SK-N-MC (cell line): ENCODE data around the gene LIN52.
A peak's percentile ranks its signal among the peaks of the same experiment; 100 is the strongest.

ENCODE experiments used
- DNase-seq: peaks from one replicate; pipeline ENCODE4 v3.0.0-alpha.2; 2011; ENCODE audit warnings: low read depth, low spot score
- H3K27ac ChIP-seq: fragments of 200-600 bp; sonication (generic); 2 replicates; pipeline ENCODE4 v1.5.1; 2016; ENCODE audit warnings: mixed run types
- H3K36me3 ChIP-seq: fragments of 200-600 bp; sonication (generic); 2 replicates; pipeline ENCODE4 v1.6.1; 2017; ENCODE audit warnings: antibody characterized with exemption, low read length, mixed read lengths; ENCODE audit not compliant: insufficient read depth
- H3K4me3 ChIP-seq: fragments of 200-600 bp; sonication (generic); 2 replicates; pipeline ENCODE4 v1.5.1; 2016
- H3K9ac ChIP-seq: fragments of 200-600 bp; sonication (generic); 2 replicates; pipeline ENCODE4 v1.8.0; 2017; ENCODE audit warnings: mixed run types, mixed read lengths; ENCODE audit not compliant: insufficient read length
- H3K9me3 ChIP-seq: fragments of 200-600 bp; sonication (generic); 2 replicates; pipeline ENCODE4 v1.6.1; 2017; ENCODE audit warnings: low read depth, mild to moderate bottlenecking, antibody characterized with exemption, low read length, moderate library complexity, mixed read lengths
- EZH2 ChIP-seq: fragments of 200-600 bp; sonication (generic); IDR thresholded peaks from one replicate; pipeline ENCODE4 v1.6.1; 2017; ENCODE audit warnings: antibody characterized with exemption
- FOXP2 ChIP-seq: optimal IDR thresholded peaks from 2 replicates; pipeline ENCODE3; 2011; ENCODE audit warnings: mild to moderate bottlenecking, moderate library complexity; ENCODE audit not compliant: insufficient read depth; ENCODE audit errors: extremely low read length, control extremely low read depth
- POLR2AphosphoS5 ChIP-seq: IDR thresholded peaks from 2 replicates; pipeline ENCODE4 v1.6.1; 2012; ENCODE audit warnings: mild to moderate bottlenecking, low read depth, low read length, borderline replicate concordance

Gene LIN52

GRCh38 chr14:74208642-74209041, 123.9 kb downstream of the LIN52 start:
- TF ChIP-seq EZH2 (no peak), POLR2AphosphoS5 (no peak), FOXP2 (no peak)
- no peak for DNase-seq
- Histone ChIP-seq H3K9me3 (no peaks in the 10 kb centered on the region), H3K9ac (no peak overlapping the region), H3K4me3 (no peak overlapping the region), H3K36me3 (no peaks in the 10 kb centered on the region), H3K27ac (no peak overlapping the region)

DNA sequence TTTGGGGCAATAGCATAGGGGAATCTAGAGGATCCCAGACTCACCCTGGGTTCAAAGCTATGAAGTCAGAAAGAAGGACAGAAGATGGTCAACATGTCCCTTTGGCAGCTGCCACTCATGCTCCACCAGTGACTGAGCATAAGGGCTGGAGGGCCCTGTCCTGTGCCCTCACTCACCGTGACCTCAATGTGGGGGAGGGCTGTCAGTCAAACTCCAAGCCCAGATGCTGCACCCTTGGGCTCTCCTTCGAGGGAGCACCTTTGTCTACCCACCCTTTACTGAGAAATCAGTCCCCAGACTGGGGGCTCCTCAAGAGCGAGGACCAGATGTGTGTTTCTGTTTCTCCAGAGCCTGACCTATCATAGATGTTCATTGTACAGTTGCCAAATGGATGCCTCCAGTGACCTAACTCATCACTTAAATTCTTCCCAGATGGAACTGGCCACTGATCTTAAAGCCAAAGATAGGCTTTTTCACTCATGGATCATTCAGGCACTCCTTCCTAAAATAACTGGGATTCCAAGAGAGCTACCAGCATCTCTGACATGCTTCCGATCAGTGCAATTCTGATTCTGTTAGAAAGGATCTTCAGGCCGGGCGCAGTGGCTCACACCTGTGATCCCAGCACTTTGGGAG, 127.3 kb downstream of the LIN52 start:
- TF ChIP-seq POLR2AphosphoS5 (no peak), FOXP2 (no peak), EZH2 (no peak)

DNA sequence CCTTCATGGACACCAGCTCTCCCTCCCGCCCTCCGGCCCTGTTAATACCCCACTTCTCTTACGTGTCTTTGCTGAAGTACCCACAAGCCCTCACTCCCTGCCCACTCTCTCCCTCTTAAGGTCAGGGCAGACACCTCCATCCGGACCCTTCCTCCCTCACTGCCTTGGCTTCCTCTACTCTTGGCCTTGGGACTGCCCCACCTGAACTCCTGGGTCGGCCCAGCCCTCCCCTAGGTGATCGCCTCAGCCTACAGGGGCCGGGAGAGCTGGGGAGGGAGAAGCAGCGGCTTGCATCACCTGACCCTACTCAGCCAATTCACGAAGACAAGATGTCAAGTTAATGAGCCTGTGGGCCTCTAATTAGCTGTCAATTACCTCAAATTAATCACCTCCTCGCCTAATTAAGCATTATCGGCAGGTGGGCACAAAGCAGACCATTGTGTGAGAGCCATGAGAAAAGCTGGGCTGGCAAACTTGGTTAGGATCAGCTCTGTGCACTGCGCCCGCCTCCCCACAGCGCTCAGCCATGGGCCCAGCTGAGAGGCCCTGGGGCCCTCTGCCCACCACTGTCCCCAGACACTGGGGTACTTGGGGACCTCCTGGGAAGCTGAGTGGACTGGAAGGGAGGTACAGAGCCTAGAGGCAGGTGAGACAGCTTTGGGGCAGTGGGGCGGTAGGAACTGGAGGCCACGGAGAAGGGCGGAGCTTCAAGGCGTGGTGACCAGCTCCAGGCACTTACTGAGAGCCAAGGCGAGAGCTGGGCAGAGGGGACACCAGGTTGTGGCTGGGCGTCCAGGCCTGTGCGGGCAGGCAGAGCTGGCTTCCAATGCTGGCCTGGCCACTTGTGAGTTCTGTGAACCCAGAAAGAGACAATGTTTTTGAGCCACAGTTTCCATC, 129.4 kb downstream of the LIN52 start:
- Histone ChIP-seq H3K9me3 (no peaks in the 10 kb centered on the region), H3K36me3 (no peaks in the 10 kb centered on the region), H3K27ac (no peak overlapping the region), H3K9ac (no peak overlapping the region), H3K4me3 (no peak overlapping the region)
- TF ChIP-seq EZH2 (no peak), POLR2AphosphoS5 (no peak), FOXP2 (no peak)
- DNase-seq = no peak

More for the DNA sequence above, 127.3 kb downstream of the LIN52 start:
- Histone ChIP-seq H3K4me3 (no peak overlapping the region), H3K9ac (no peak overlapping the region), H3K27ac (no peak overlapping the region), H3K9me3 (no peaks in the 10 kb centered on the region), H3K36me3 (no peaks in the 10 kb centered on the region)
- DNase-seq = no peak

DNA sequence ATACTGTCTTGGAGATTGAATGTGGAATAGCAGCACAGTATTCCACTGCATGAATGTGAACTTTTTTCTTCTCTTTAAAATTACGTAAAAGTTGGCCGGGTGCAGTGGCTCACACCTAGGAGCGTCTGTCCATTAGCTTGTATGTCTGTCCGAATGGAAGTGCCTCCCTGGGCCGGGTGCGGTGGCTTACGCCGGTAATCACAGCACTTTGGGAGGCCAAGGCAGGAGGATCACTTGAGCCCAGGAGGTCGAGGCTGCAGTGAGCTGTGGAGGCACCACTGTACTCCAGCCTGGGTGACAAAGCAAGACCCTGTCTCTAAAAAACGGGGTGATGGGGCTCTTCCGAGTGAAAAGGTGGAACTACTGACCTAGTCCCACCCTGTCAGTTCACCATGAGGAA, 131.9 kb downstream of the LIN52 start:
- DNase-seq = no peak
- H3K9me3 ChIP-seq = no peaks in the 10 kb centered on the region
- no peak overlapping the region for H3K9ac ChIP-seq
- H3K4me3 ChIP-seq = no peak overlapping the region
- no peaks in the 10 kb centered on the region for H3K36me3 ChIP-seq
- H3K27ac ChIP-seq = no peak overlapping the region
- TF ChIP-seq EZH2 (no peak), POLR2AphosphoS5 (no peak), FOXP2 (no peak)

GRCh38 chr14:74217672-74218448, 133.1 kb downstream of the LIN52 start:
- TF ChIP-seq FOXP2 (no peak), POLR2AphosphoS5 (no peak), EZH2 (no peak)
- no peaks in the 10 kb centered on the region for H3K9me3 ChIP-seq
- H3K4me3 ChIP-seq = peak overlapping the region; percentile 70
- H3K9ac ChIP-seq = no peak overlapping the region
- no peak overlapping the region for H3K27ac ChIP-seq
- no peaks in the 10 kb centered on the region for H3K36me3 ChIP-seq
- no peak for DNase-seq

GRCh38 chr14:74218462-74218861, 133.7 kb downstream of the LIN52 start:
- Histone ChIP-seq H3K9me3 (no peaks in the 10 kb centered on the region), H3K36me3 (no peaks in the 10 kb centered on the region), H3K9ac (no peak overlapping the region), H3K4me3 (no peak overlapping the region), H3K27ac (no peak overlapping the region)
- no peak for DNase-seq
- TF ChIP-seq EZH2 (no peak), POLR2AphosphoS5 (no peak)

DNA sequence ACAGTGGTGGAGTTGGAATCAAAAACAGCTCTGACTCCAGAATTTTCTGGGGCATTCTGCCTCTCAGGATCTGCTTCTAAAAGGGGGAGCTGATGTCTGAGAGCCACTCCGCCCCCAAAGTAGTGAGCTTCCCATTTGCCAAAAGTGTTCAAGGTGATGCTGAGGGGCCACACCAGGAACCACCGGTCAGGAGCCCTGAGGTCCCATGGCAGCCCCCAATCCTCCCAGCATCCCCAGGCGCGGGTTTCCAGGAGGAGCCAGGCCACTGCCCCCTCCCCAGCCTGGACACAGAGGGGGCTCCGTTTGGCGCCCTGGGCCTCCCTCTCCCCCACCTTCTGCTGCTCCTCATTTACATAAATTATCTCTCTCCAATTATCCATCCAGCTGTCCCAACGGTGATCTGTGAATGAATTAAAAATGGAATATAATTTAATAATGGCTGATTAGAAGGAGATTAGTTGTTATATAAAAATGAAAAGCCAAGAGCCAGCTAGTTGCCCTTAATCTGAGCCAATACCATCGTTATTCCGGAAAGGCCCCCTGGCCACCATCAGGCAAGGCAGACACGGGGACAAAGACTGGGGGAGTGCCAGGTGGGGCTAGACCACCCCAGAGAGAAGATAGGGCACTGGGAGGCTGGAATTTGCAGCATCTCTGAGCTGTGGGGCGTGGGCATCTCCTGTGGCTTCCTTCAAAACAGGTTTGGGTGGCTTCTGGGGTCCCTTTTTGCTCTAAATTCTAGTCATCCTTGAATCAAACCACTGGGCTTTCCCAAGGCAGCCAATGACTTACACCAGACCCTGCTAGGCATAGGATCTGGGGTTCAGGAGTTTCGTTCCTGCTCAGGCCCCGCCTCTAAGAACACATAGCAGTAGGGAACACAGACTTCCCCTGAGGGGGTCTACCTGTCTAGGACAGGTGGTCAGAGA, 134.8 kb downstream of the LIN52 start:
- Histone ChIP-seq H3K9me3 (no peaks in the 10 kb centered on the region), H3K9ac (no peak overlapping the region), H3K27ac (no peak overlapping the region), H3K4me3 (no peak overlapping the region), H3K36me3 (no peaks in the 10 kb centered on the region)
- no peak for DNase-seq
- no peak for TF ChIP-seq EZH2
- TF ChIP-seq FOXP2 = no peak
- no peak for TF ChIP-seq POLR2AphosphoS5

DNA sequence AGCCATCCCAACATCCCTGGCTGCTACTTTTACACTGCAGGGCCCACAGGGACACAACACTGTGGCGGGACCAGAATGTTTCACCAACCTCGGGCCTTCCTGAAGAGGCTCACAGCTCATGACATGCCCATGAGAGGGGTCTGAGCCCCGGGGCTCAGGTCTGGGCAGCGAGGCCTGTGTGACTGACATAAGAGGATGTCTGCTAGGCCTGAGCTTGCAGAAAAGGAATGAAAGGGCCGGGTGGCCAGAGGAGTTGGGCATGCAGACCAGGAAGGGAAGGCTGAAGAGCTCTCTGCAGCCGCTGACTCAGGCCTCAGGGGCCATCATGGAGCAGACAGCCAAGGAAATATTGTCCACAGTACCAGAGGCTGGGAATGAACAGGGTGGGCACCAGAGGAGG, 136.2 kb downstream of the LIN52 start:
- no peaks in the 10 kb centered on the region for H3K36me3 ChIP-seq
- TF ChIP-seq POLR2AphosphoS5 (no peak), FOXP2 (no peak), EZH2 (no peak)
- no peak for DNase-seq
- H3K27ac ChIP-seq = no peak overlapping the region
- no peak overlapping the region for H3K9ac ChIP-seq
- H3K4me3 ChIP-seq = no peak overlapping the region
- no peaks in the 10 kb centered on the region for H3K9me3 ChIP-seq
